ENCODE data around the gene TAAR6. TPM values are rescaled to one million over a fixed set of nuclear protein-coding genes. Genes with fewer than 3 reads are reported as not detected.
"Not testable (repeated sequence)": the region's sequence is repeated elsewhere in the genome, so short reads cannot be mapped to it uniquely, and the experiment has no call there.

TAAR6 gene
- total RNA-seq, 1 donor = not detected

GRCh38 chr6:132551214-132551613 is 18.9 kb upstream of the TAAR6 start:
- no peak overlapping the region for H2AFZ ChIP-seq (ENCODE audit: low read length)
- no peaks in the 10 kb centered on the region for H3K79me2 ChIP-seq (ENCODE audit: insufficient read depth, low read length)
- no peaks in the 10 kb centered on the region for H3K36me3 ChIP-seq (ENCODE audit: insufficient read depth, low read length)
- peaks cover 27% of the 10 kb centered on the region for H3K27me3 ChIP-seq (ENCODE audit: insufficient read depth, low read length)
- no peak overlapping the region for H3K4me3 ChIP-seq (ENCODE audit: insufficient read depth, low read length)
- H3K9me3 ChIP-seq (ENCODE audit: low read depth, low read length) = no peaks in the 10 kb centered on the region
- no peaks in the 10 kb centered on the region for H4K20me1 ChIP-seq (ENCODE audit: insufficient read depth, low read length)
- no peak overlapping the region for H3K4me2 ChIP-seq (ENCODE audit: insufficient read depth, low read length)
- no peak for TF ChIP-seq CTCF (IDR thresholded peaks at IDR 0.05; ENCODE audit: extremely low read depth, low read depth, low read length)
- H3K27ac ChIP-seq (ENCODE audit: low read depth, low read length) = no peak overlapping the region
- no peak for DNase-seq (ENCODE audit: insufficient read length, low spot score, missing footprints)
- no peaks in the 10 kb centered on the region for H3K4me1 ChIP-seq (ENCODE audit: insufficient read depth, low read length)

GRCh38 chr6:132552372-132552771 is 17.8 kb upstream of the TAAR6 start, which contains the start of gene TAAR8:
TSS of gene TAAR8 (plus strand) at chr6:132552672. CDS start at chr6:132552693, 21 bp downstream.
- no peaks in the 10 kb centered on the region for H4K20me1 ChIP-seq (ENCODE audit: insufficient read depth, low read length)
- H3K4me1 ChIP-seq (ENCODE audit: insufficient read depth, low read length) = no peaks in the 10 kb centered on the region
- no peak for TF ChIP-seq CTCF (IDR thresholded peaks at IDR 0.05; ENCODE audit: extremely low read depth, low read depth, low read length)
- no peak within 1 kb of the TSS for H2AFZ ChIP-seq (ENCODE audit: low read length)
- no peaks in the 10 kb centered on the region for H3K79me2 ChIP-seq (ENCODE audit: insufficient read depth, low read length)
- DNase-seq (ENCODE audit: insufficient read length, low spot score, missing footprints) = no peak
- H3K27ac ChIP-seq (ENCODE audit: low read depth, low read length) = no peak within 1 kb of the TSS
- H3K4me2 ChIP-seq (ENCODE audit: insufficient read depth, low read length) = no peak within 1 kb of the TSS
- H3K27me3 ChIP-seq (ENCODE audit: insufficient read depth, low read length) = peaks cover 25% of the 10 kb centered on the region
- H3K9me3 ChIP-seq (ENCODE audit: low read depth, low read length) = no peaks in the 10 kb centered on the region
- no peak within 1 kb of the TSS for H3K4me3 ChIP-seq (ENCODE audit: insufficient read depth, low read length)
- no peaks in the 10 kb centered on the region for H3K36me3 ChIP-seq (ENCODE audit: insufficient read depth, low read length)

GRCh38 chr6:132560087-132560486 is 10.0 kb upstream of the TAAR6 start:
- H3K79me2 ChIP-seq (ENCODE audit: insufficient read depth, low read length); H3K9me3 ChIP-seq (ENCODE audit: low read depth, low read length); H3K27ac ChIP-seq (ENCODE audit: low read depth, low read length); H3K4me3 ChIP-seq (ENCODE audit: insufficient read depth, low read length); H3K4me1 ChIP-seq (ENCODE audit: insufficient read depth, low read length); H3K4me2 ChIP-seq (ENCODE audit: insufficient read depth, low read length); H2AFZ ChIP-seq (ENCODE audit: low read length); DNase-seq (ENCODE audit: insufficient read length, low spot score, missing footprints); H4K20me1 ChIP-seq (ENCODE audit: insufficient read depth, low read length); H3K36me3 ChIP-seq (ENCODE audit: insufficient read depth, low read length): not testable (repeated sequence)
- H3K27me3 ChIP-seq (ENCODE audit: insufficient read depth, low read length) = peaks cover 30% of the 10 kb centered on the region

GRCh38 chr6:132566404-132566803 is 3.7 kb upstream of the TAAR6 start:
- Histone ChIP-seq H4K20me1 (ENCODE audit: insufficient read depth, low read length) (no peaks in the 10 kb centered on the region), H3K4me3 (ENCODE audit: insufficient read depth, low read length) (no peak overlapping the region), H3K27ac (ENCODE audit: low read depth, low read length) (no peak overlapping the region), H3K4me1 (ENCODE audit: insufficient read depth, low read length) (no peaks in the 10 kb centered on the region), H2AFZ (ENCODE audit: low read length) (no peak overlapping the region), H3K9me3 (ENCODE audit: low read depth, low read length) (no peaks in the 10 kb centered on the region), H3K36me3 (ENCODE audit: insufficient read depth, low read length) (no peaks in the 10 kb centered on the region), H3K79me2 (ENCODE audit: insufficient read depth, low read length) (no peaks in the 10 kb centered on the region), H3K4me2 (ENCODE audit: insufficient read depth, low read length) (no peak overlapping the region), H3K27me3 (ENCODE audit: insufficient read depth, low read length) (peaks cover 34% of the 10 kb centered on the region)
- TF ChIP-seq CTCF (IDR thresholded peaks at IDR 0.05; ENCODE audit: extremely low read depth, low read depth, low read length) = no peak
- DNase-seq (ENCODE audit: insufficient read length, low spot score, missing footprints) = no peak

Data from osteoblast (primary cell).